HEK293 (cell line): ENCODE results near the gene RNF225.
"Not testable (repeated sequence)": the region's sequence is repeated elsewhere in the genome, so short reads cannot be mapped to it uniquely, and the experiment has no call there.

Source experiments
- CTCF ChIA-PET: fragments of 350-600 bp; formaldehyde crosslinking; extraction: SDS; loops from one replicate; lab custom pipeline; 2021; ENCODE audit warnings: antibody characterized with exemption; lab: Yijun Ruan, JAX
- POLR2A ChIA-PET: fragments of 300-600 bp; formaldehyde crosslinking; extraction: SDS; loops from one replicate; lab custom pipeline; 2020; ENCODE audit warnings: antibody characterized with exemption, inconsistent platforms; lab: Yijun Ruan, JAX
- H3K27ac ChIP-seq: fragments of 200-500 bp; sonication (Bioruptor generic); 2 replicates; pipeline ENCODE4 v1.5.1; 2014; ENCODE audit warnings: low read depth, low read length, control low read depth, inconsistent platforms; ENCODE audit errors: extremely low read depth
- H3K36me3 ChIP-seq, 2 experiments: fragments of 200-500 bp in 1 of 2; sonication (Bioruptor generic) in 1 of 2; 1 replicate in 1 of 2; 2 replicates in 1 of 2; pipeline ENCODE4 v1.5.1; 2014 to 2017; ENCODE audit warnings: inconsistent platforms in 2 of 2, low read length in 2 of 2; ENCODE audit not compliant: control insufficient read depth in 2 of 2, insufficient read depth in 1 of 2
- H3K4me1 ChIP-seq: fragments of 200-500 bp; sonication (Bioruptor generic); 2 replicates; pipeline ENCODE4 v1.5.1; 2014; ENCODE audit warnings: mild to moderate bottlenecking, low read length, inconsistent platforms; ENCODE audit not compliant: control insufficient read depth, insufficient read depth
- H3K4me3 ChIP-seq: 2 replicates; pipeline ENCODE4 v1.5.1; 2011; ENCODE audit warnings: low read depth, mild to moderate bottlenecking, control low read depth, low read length, moderate library complexity
- H3K9me3 ChIP-seq: fragments of 200-500 bp; sonication (Bioruptor generic); 2 replicates; pipeline ENCODE4 v1.5.1; 2014; ENCODE audit warnings: low read depth, low read length, inconsistent platforms; ENCODE audit not compliant: control insufficient read depth, insufficient read depth
- GFI1B ChIP-seq: fragments of 450-650 bp; formaldehyde crosslinking; IDR thresholded peaks from 2 replicates; pipeline ENCODE4 v1.5.1; 2016; ENCODE audit warnings: missing biosample characterization, missing genetic modification characterization
- GLI2 ChIP-seq: fragments of 450-650 bp; formaldehyde crosslinking; IDR thresholded peaks from 2 replicates; pipeline ENCODE4; 2017; ENCODE audit warnings: missing biosample characterization, missing genetic modification characterization, low read depth, borderline replicate concordance
- GLIS2 ChIP-seq: fragments of 450-650 bp; formaldehyde crosslinking; IDR thresholded peaks from 2 replicates; pipeline ENCODE4 v1.5.1; 2016; ENCODE audit warnings: missing biosample characterization, missing genetic modification characterization
- KLF16 ChIP-seq: fragments of 450-650 bp; formaldehyde crosslinking; IDR thresholded peaks from 2 replicates; pipeline ENCODE4 v1.5.1; 2017; ENCODE audit warnings: missing biosample characterization, missing genetic modification characterization
- KLF8 ChIP-seq: fragments of 450-650 bp; formaldehyde crosslinking; IDR thresholded peaks from 2 replicates; pipeline ENCODE4 v1.5.1; 2016; ENCODE audit warnings: missing biosample characterization, missing genetic modification characterization
- REPIN1 ChIP-seq: fragments of 450-650 bp; formaldehyde crosslinking; IDR thresholded peaks from 2 replicates; pipeline ENCODE4 v1.5.1; 2017; ENCODE audit warnings: missing biosample characterization, missing genetic modification characterization, low read depth
- ZFP41 ChIP-seq: fragments of 450-650 bp; formaldehyde crosslinking; IDR thresholded peaks from 2 replicates; pipeline ENCODE4 v1.5.1; 2016; ENCODE audit warnings: missing biosample characterization, missing genetic modification characterization, borderline replicate concordance
- ZNF140 ChIP-seq: fragments of 450-650 bp; formaldehyde crosslinking; IDR thresholded peaks from 2 replicates; pipeline ENCODE4 v1.5.1; 2016; ENCODE audit warnings: missing biosample characterization, missing genetic modification characterization
- ZNF155 ChIP-seq: fragments of 450-650 bp; formaldehyde crosslinking; IDR thresholded peaks from 2 replicates; pipeline ENCODE4 v1.5.1; 2016; ENCODE audit warnings: missing biosample characterization, missing genetic modification characterization
- ZNF223 ChIP-seq: fragments of 450-650 bp; formaldehyde crosslinking; IDR thresholded peaks from 2 replicates; pipeline ENCODE4 v1.5.1; 2016; ENCODE audit warnings: missing biosample characterization, missing genetic modification characterization
- ZNF274 ChIP-seq, 2 experiments: fragments of 200-500 bp in 1 of 2; fragments of 450-650 bp in 1 of 2; sonication (Bioruptor generic) in 1 of 2; formaldehyde crosslinking in 1 of 2; IDR thresholded peaks; 2 replicates each; pipeline versions ENCODE4 v1.5.1 to v1.6.1; 2014 to 2016; ENCODE audit warnings: borderline replicate concordance in 1 of 2, inconsistent platforms in 1 of 2, low read length in 1 of 2, missing biosample characterization in 1 of 2, missing genetic modification characterization in 1 of 2
- ZNF324 ChIP-seq: fragments of 450-650 bp; formaldehyde crosslinking; IDR thresholded peaks from 2 replicates; pipeline ENCODE4 v1.5.1; 2016; ENCODE audit warnings: missing biosample characterization, missing genetic modification characterization
- ZNF416 ChIP-seq: fragments of 450-650 bp; formaldehyde crosslinking; IDR thresholded peaks from 2 replicates; pipeline ENCODE4 v1.5.1; 2016; ENCODE audit warnings: missing biosample characterization, missing genetic modification characterization
- ZNF514 ChIP-seq: fragments of 450-650 bp; formaldehyde crosslinking; IDR thresholded peaks from 2 replicates; pipeline ENCODE4 v1.5.1; 2016; ENCODE audit warnings: missing biosample characterization, missing genetic modification characterization
- ZNF521 ChIP-seq: fragments of 450-650 bp; formaldehyde crosslinking; IDR thresholded peaks from 2 replicates; pipeline ENCODE4 v1.5.1; 2017; ENCODE audit warnings: missing biosample characterization, mild to moderate bottlenecking, missing genetic modification characterization
- ZNF561 ChIP-seq: fragments of 450-650 bp; IDR thresholded peaks from 2 replicates; pipeline ENCODE4 v1.5.1; 2018; ENCODE audit warnings: missing biosample characterization, missing genetic modification characterization, borderline replicate concordance
- ZNF596 ChIP-seq: fragments of 450-650 bp; IDR thresholded peaks from 2 replicates; pipeline ENCODE4 v1.5.0; 2018; ENCODE audit warnings: missing biosample characterization, mild to moderate bottlenecking, missing genetic modification characterization, moderate library complexity
- ZNF600 ChIP-seq: fragments of 450-650 bp; formaldehyde crosslinking; IDR thresholded peaks from 2 replicates; pipeline ENCODE4 v1.5.1; 2016; ENCODE audit warnings: missing biosample characterization, missing genetic modification characterization
- ZNF670 ChIP-seq: fragments of 450-650 bp; formaldehyde crosslinking; IDR thresholded peaks from 2 replicates; pipeline ENCODE4 v1.5.1; 2016; ENCODE audit warnings: missing biosample characterization, missing genetic modification characterization, low read depth
- ZNF768 ChIP-seq: fragments of 450-650 bp; formaldehyde crosslinking; IDR thresholded peaks from 2 replicates; pipeline ENCODE4 v1.5.1; 2018; ENCODE audit warnings: missing biosample characterization, mild to moderate bottlenecking, missing genetic modification characterization
- ZNF792 ChIP-seq: fragments of 450-650 bp; formaldehyde crosslinking; IDR thresholded peaks from 2 replicates; pipeline ENCODE4 v1.5.1; 2016; ENCODE audit warnings: missing biosample characterization, missing genetic modification characterization
- ZSCAN30 ChIP-seq: fragments of 450-650 bp; IDR thresholded peaks from 2 replicates; pipeline ENCODE4 v1.5.1; 2018; ENCODE audit warnings: missing biosample characterization, mild to moderate bottlenecking, missing genetic modification characterization, moderate library complexity
- TF ChIP-seq, protein P1 (sequence below): fragments of 450-650 bp; formaldehyde crosslinking; IDR thresholded peaks from 2 replicates; pipeline ENCODE4 v1.5.1; 2017; ENCODE audit warnings: missing biosample characterization, missing genetic modification characterization
- TF ChIP-seq, protein P2 (sequence below): fragments of 450-650 bp; formaldehyde crosslinking; IDR thresholded peaks from 2 replicates; pipeline ENCODE4 v1.5.1; 2016; ENCODE audit warnings: missing biosample characterization, missing genetic modification characterization

Gene RNF225

DNA sequence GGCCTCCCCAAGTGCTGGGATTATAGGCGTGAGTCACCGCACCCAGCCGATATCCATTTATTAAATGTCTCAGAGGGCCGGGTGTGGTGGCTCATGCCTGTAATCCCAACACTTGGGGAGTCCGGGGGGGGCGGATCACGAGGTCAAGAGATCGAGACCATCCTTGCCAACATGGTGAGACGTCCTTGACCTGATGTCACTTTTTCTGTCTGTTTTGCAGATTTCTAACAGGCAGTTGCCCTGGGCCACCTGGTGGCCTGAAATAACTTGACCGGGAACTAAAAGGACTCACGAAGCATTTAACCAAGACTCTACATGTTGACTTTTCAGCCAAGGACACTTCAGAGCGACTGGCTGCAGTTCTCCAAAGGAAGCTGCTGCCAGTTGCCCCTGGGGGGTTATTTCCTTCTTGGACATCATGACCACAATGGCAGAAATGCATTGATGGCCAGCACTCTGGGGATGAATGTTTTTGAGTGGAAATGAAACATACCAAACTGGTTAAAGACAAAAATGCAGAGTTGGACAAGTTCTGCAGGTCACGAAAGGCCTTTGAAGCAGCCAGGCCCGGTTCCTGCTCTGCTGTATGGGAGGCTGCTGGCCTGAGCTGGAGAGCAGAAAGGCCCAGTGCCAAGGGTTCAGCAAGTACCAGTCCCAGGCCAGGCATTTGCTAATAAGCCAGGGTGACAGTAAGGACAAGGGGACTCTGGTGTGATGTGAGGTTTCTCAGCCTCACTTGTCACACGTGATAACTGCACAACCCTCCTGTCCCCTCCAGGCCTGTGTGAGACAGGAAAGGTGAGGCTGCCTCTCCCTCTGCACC, 22.9 kb upstream of the RNF225 start (continued):
- TF ChIP-seq, protein P1, sequence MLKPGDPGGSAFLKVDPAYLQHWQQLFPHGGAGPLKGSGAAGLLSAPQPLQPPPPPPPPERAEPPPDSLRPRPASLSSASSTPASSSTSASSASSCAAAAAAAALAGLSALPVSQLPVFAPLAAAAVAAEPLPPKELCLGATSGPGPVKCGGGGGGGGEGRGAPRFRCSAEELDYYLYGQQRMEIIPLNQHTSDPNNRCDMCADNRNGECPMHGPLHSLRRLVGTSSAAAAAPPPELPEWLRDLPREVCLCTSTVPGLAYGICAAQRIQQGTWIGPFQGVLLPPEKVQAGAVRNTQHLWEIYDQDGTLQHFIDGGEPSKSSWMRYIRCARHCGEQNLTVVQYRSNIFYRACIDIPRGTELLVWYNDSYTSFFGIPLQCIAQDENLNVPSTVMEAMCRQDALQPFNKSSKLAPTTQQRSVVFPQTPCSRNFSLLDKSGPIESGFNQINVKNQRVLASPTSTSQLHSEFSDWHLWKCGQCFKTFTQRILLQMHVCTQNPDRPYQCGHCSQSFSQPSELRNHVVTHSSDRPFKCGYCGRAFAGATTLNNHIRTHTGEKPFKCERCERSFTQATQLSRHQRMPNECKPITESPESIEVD (tag by site-specific recombination): no peak
- no peak for TF ChIP-seq GLI2 (tag by site-specific recombination)
- no peak for TF ChIP-seq ZNF561 (tag by site-specific recombination)
- TF ChIP-seq ZNF768 (tag by site-specific recombination): no peak
- no peak for TF ChIP-seq ZNF792 (tag by site-specific recombination)
- TF ChIP-seq, all 188 proteins: peak for 0

- POLR2A ChIA-PET: interaction anchor here (4.2 kb wide), 1 partner anchor 11 kb away, joined by 35 read pairs; the partner anchor contains the start of gene ZNF497
- Histone ChIP-seq H3K4me3 (no peak overlapping the region), H3K9me3 (no peaks in the 10 kb centered on the region)
- CTCF ChIA-PET: interaction anchor here (1.2 kb wide), 1 partner anchor 12 kb away, joined by 4 read pairs; the partner anchor contains the start of gene ZNF497
- TF ChIP-seq, protein P2, sequence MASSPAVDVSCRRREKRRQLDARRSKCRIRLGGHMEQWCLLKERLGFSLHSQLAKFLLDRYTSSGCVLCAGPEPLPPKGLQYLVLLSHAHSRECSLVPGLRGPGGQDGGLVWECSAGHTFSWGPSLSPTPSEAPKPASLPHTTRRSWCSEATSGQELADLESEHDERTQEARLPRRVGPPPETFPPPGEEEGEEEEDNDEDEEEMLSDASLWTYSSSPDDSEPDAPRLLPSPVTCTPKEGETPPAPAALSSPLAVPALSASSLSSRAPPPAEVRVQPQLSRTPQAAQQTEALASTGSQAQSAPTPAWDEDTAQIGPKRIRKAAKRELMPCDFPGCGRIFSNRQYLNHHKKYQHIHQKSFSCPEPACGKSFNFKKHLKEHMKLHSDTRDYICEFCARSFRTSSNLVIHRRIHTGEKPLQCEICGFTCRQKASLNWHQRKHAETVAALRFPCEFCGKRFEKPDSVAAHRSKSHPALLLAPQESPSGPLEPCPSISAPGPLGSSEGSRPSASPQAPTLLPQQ (tag by site-specific recombination): no peak
- no peak for TF ChIP-seq ZNF155 (tag by site-specific recombination)
- no peak for TF ChIP-seq KLF16 (tag by site-specific recombination)
- no peak for TF ChIP-seq GLIS2 (tag by site-specific recombination)
- TF ChIP-seq ZNF514: no peak
- TF ChIP-seq ZNF324 (tag by site-specific recombination): no peak
- TF ChIP-seq ZFP41 (tag by site-specific recombination): no peak
- no peak for TF ChIP-seq REPIN1 (tag by site-specific recombination)
- TF ChIP-seq GFI1B (tag by site-specific recombination): no peak
- TF ChIP-seq, all 188 proteins: peak for 0
- no peaks in the 10 kb centered on the region for H3K36me3 ChIP-seq
- H3K27ac ChIP-seq: no peak overlapping the region
- no peaks in the 10 kb centered on the region for H3K4me1 ChIP-seq
Observed at GRCh38 chr19:58374200-58374599, 21.3 kb upstream of the RNF225 start.

- H3K4me3 ChIP-seq, H3K36me3 ChIP-seq, H3K27ac ChIP-seq, H3K9me3 ChIP-seq, H3K4me1 ChIP-seq: not testable (repeated sequence)
- ChIA-PET CTCF (interaction anchor here (1.0 kb wide), 1 partner anchor 15 kb away, joined by 5 read pairs; no protein-coding TSS in a partner anchor), POLR2A (interaction anchor here (0.7 kb wide), 2 partner anchors 11 to 74 kb away, joined by 4 read pairs; partner anchors contain the start of gene ZNF324B)
Observed at GRCh38 chr19:58376724-58377123, 18.7 kb upstream of the RNF225 start.

DNA sequence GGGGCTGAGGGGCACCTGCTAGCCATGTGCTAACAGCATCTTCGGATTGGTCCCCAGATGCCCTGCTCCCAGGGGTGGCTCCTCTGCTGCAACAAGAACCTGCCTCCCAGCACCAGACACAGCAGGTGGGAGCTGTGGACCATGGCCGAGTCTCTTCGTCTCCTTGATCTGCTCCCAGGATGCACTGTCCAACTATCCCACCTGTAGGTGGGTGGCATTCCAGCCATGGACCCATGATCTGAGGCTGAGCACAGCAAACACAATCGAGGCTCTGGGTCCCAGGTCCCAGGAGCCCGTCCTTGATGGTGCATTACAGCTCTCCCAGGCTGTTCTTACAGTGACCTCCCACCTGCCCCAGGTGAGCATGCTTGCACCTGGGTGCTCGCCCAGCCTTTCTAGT, 16.2 kb upstream of the RNF225 start:
- Histone ChIP-seq H3K4me1 (peaks cover 5% of the 10 kb centered on the region; the same call in 1 of the 2 replicates), H3K9me3 (no peaks in the 10 kb centered on the region), H3K36me3 (no peaks in the 10 kb centered on the region), H3K4me3 (no peak overlapping the region), H3K27ac (no peak overlapping the region; the same call in 1 of the 2 replicates)
- POLR2A ChIA-PET: interaction anchor here (0.8 to 1.5 kb wide), 4 partner anchors 12 to 164 kb away, joined by 3 to 13 read pairs (median 4); partner anchors contain the start of genes TRIM28, ZNF497 and ZNF584
- CTCF ChIA-PET: interaction anchor here (0.6 to 1.1 kb wide), 4 partner anchors 29 to 140 kb away, joined by 3 to 6 read pairs (median 4); partner anchors contain the start of genes ZBTB45 and ZNF584
- TF ChIP-seq ZNF274 (IDR thresholded peaks at IDR 0.05; ENCODE audit: low read length): no peak
- no peak for TF ChIP-seq ZNF274 (tag by site-specific recombination; IDR thresholded peaks at IDR 0.05; ENCODE audit: borderline replicate concordance)
- no peak for TF ChIP-seq ZNF596 (tag by site-specific recombination)
- TF ChIP-seq ZNF416: no peak
- no peak for TF ChIP-seq ZNF521 (tag by site-specific recombination)
- no peak for TF ChIP-seq KLF8
- no peak for TF ChIP-seq ZNF670
- TF ChIP-seq ZSCAN30 (tag by site-specific recombination): no peak
- no peak for TF ChIP-seq ZNF223 (tag by site-specific recombination)
- no peak for TF ChIP-seq ZNF140
- no peak for TF ChIP-seq ZNF600 (tag by site-specific recombination)
- no peak for TF ChIP-seq REPIN1 (tag by site-specific recombination)
- TF ChIP-seq, protein P1 (tag by site-specific recombination): no peak
